Measurements from ENCODE around the gene RFPL3.

DNA sequence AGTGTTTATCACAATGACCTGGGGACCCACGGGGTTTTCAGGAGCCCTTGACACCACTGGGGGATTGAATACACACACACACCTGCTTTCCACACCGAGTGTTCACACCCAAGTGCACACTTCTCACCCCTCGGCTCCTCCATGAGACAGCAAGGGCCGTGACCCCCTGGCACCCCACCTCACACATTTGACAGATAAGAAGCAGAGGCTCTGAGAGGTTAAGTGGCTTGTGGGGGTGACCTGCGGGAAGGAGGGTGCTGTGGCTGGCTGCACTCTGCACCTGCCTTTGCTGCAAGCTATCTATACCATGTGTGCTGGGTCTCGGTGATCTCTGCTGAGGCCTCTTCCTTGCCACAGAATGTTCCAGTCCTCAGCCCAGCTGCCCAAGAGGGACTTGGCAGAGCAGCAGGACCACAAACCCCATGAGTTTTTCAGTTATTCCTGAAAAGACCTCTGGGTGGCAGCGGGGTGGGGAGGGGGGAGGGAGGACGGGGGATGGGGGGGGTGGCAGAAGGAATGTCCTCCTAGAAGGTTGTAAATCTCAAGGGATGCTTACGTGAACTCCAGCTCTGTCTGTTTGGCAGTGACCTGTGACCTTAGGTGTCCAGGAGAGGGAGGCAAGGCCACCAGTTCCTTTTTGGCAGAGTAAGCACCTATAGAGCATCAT is 47.9 kb upstream of the RFPL3 start:
- TF ChIP-seq, protein P1, sequence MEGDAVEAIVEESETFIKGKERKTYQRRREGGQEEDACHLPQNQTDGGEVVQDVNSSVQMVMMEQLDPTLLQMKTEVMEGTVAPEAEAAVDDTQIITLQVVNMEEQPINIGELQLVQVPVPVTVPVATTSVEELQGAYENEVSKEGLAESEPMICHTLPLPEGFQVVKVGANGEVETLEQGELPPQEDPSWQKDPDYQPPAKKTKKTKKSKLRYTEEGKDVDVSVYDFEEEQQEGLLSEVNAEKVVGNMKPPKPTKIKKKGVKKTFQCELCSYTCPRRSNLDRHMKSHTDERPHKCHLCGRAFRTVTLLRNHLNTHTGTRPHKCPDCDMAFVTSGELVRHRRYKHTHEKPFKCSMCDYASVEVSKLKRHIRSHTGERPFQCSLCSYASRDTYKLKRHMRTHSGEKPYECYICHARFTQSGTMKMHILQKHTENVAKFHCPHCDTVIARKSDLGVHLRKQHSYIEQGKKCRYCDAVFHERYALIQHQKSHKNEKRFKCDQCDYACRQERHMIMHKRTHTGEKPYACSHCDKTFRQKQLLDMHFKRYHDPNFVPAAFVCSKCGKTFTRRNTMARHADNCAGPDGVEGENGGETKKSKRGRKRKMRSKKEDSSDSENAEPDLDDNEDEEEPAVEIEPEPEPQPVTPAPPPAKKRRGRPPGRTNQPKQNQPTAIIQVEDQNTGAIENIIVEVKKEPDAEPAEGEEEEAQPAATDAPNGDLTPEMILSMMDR (IDR thresholded peaks at IDR 0.05; ENCODE audit: poor library complexity, severe bottlenecking) = no peak
- no peak for TF ChIP-seq EZH2 (IDR thresholded peaks at IDR 0.05; ENCODE audit: borderline replicate concordance, insufficient read depth, low read length, poor library complexity, severe bottlenecking)
- no peak for TF ChIP-seq SMC3 (conservative IDR thresholded peaks at IDR 0.05; ENCODE audit: poor library complexity)
- TF ChIP-seq TAF1 (IDR thresholded peaks at IDR 0.05; ENCODE audit: low read depth) = no peak
- TF ChIP-seq RAD21 (conservative IDR thresholded peaks at IDR 0.05) = no peak
- TF ChIP-seq POLR2AphosphoS5 (IDR thresholded peaks at IDR 0.05) = no peak
- TF ChIP-seq, protein P2, sequence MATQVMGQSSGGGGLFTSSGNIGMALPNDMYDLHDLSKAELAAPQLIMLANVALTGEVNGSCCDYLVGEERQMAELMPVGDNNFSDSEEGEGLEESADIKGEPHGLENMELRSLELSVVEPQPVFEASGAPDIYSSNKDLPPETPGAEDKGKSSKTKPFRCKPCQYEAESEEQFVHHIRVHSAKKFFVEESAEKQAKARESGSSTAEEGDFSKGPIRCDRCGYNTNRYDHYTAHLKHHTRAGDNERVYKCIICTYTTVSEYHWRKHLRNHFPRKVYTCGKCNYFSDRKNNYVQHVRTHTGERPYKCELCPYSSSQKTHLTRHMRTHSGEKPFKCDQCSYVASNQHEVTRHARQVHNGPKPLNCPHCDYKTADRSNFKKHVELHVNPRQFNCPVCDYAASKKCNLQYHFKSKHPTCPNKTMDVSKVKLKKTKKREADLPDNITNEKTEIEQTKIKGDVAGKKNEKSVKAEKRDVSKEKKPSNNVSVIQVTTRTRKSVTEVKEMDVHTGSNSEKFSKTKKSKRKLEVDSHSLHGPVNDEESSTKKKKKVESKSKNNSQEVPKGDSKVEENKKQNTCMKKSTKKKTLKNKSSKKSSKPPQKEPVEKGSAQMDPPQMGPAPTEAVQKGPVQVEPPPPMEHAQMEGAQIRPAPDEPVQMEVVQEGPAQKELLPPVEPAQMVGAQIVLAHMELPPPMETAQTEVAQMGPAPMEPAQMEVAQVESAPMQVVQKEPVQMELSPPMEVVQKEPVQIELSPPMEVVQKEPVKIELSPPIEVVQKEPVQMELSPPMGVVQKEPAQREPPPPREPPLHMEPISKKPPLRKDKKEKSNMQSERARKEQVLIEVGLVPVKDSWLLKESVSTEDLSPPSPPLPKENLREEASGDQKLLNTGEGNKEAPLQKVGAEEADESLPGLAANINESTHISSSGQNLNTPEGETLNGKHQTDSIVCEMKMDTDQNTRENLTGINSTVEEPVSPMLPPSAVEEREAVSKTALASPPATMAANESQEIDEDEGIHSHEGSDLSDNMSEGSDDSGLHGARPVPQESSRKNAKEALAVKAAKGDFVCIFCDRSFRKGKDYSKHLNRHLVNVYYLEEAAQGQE (IDR thresholded peaks at IDR 0.05; ENCODE audit: borderline replicate concordance) = no peak
